SU-DHL-6 (cell line): Measurements from ENCODE around the gene HSPB1.

Source experiments
- EZH2phosphoT487 ChIP-seq: fragments of 200-600 bp; sonication (generic), shearing (Covaris generic); conservative IDR thresholded peaks from 2 replicates; pipeline ENCODE4 v1.6.1; 2018; ENCODE audit warnings: mild to moderate bottlenecking, antibody characterized with exemption, low read length, moderate library complexity, mixed read lengths
- TF ChIP-seq, protein P1 (sequence below): fragments of 200-600 bp; sonication (generic); IDR thresholded peaks from one replicate; pipeline ENCODE4 v1.5.1; 2017; ENCODE audit warnings: antibody characterized with exemption, mild to moderate bottlenecking, low read length, moderate library complexity; ENCODE audit not compliant: insufficient read depth, poor library complexity, severe bottlenecking

DNA sequence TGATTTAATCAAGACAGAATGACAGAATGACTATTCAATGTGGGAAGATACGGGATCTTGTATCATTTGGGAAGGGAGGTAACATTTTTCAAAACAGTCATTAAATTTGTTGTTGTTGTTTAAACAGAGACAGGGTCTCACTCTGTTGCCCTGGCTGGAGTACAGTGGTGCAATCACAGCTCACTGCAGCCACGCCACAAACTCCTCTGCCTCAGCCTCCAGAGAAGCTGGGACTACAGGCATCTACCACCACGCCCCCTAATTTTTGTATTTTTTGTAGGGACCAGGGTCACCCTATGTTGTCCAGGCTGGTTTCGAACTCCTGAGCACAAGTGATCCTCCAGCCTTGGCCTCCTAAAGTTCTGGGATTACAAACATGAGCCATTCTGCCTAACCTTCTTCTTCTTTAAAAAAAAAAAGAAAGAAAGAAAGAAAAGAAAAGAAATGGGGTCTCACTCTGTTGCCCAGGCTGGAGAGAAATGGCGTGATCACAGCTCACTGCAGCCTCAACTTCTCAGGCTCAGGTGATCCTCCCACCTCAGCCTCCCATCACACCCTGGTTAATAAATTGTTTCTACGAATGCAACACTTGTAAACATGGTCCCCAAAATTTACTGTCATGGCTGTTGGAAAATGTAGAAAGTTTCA lies 32.0 kb downstream of the HSPB1 start:
- TF ChIP-seq, protein P1, sequence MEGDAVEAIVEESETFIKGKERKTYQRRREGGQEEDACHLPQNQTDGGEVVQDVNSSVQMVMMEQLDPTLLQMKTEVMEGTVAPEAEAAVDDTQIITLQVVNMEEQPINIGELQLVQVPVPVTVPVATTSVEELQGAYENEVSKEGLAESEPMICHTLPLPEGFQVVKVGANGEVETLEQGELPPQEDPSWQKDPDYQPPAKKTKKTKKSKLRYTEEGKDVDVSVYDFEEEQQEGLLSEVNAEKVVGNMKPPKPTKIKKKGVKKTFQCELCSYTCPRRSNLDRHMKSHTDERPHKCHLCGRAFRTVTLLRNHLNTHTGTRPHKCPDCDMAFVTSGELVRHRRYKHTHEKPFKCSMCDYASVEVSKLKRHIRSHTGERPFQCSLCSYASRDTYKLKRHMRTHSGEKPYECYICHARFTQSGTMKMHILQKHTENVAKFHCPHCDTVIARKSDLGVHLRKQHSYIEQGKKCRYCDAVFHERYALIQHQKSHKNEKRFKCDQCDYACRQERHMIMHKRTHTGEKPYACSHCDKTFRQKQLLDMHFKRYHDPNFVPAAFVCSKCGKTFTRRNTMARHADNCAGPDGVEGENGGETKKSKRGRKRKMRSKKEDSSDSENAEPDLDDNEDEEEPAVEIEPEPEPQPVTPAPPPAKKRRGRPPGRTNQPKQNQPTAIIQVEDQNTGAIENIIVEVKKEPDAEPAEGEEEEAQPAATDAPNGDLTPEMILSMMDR: no peak
- no peak for TF ChIP-seq EZH2phosphoT487
